Cerebellar cortex (tissue), 1 donor: ENCODE results near the gene IQCC.

Experiments
- DNase-seq: peaks from one replicate; pipeline ENCODE4 v3.0.0-alpha.2; 2015; ENCODE audit warnings: low spot score

Gene IQCC

DNA sequence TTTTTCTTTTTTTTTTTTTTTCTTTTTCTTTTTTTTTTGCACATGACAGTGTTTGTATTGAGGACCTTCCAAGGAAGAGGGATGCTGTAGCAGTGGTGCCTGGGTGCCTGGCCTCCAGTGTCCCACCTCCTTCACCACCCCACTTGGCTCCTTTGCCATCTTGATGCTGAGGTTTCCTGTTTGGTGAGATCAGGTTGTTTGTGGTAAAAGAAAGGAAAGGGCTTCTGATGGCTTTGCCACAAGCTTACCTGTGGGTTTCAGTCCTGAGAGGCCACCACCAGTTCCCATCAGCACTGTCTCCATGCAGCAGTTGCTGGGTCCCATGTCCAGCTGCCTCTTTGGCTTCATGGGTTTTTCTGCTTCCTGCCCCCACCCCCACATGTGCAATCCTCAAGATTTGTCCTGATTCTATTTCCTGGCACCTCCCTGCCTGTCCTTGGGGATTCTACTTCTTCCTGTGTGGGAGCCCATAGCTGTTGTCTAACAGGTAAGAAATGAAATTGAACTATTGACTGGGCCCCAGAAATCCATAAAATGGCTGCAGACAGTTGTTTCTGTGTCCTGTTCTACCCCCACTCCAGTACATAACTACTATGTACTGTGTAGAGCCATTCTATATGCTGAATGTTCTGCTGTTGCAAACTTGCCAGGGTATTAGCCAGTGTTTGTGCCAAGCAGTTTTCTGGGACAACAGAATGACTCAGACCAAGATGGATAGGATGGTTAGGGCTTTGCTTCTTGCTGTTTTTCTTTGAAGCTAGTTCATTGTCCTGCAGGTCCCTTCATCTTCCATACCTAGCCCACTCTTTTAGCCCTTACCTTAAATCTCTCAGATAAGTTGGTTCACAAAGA, 9.3 kb upstream of the IQCC start:
- DNase-seq = no peak

DNA sequence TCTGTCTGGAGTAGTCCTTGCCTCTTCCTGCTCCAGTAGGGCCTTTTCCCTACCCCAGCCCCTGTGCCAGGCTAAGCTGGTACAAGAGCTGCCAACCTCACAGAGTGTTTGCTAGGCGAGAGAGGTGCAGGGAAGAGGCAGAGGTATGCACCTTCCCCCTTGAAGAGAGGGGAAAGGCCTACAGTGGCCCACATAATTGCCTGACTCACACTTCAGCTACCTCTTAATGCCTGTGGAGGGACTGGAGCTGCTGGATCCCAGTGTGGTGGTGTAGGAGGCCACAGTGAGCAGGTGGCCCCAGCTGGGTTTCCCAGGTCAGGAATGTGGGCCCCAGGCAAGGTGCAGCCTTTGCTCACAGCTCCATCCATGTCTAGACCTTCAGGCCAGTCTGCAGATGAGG, 8.4 kb upstream of the IQCC start:
- no peak for DNase-seq

DNA sequence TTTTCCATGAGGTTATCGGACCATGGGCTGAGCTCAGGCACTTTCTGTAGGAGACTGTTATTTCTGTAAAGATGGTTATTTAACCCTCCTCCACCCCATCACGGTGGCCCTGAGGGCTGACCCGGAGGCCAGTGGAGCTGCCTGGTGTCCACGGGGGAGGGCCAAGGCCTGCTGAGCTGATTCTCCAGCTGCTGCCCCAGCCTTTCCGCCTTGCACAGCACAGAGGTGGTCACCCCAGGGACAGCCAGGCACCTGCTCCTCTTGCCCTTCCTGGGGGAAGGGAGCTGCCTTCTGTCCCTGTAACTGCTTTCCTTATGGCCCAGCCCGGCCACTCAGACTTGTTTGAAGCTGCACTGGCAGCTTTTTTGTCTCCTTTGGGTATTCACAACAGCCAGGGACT, 7.6 kb upstream of the IQCC start:
- DNase-seq = no peak

- no peak for DNase-seq
Observed at GRCh38 chr1:32198237-32199042, 7.0 kb upstream of the IQCC start.

GRCh38 chr1:32199043-32199716, 6.3 kb upstream of the IQCC start:
- DNase-seq = no peak

- DNase-seq = peak; percentile 94
Observed at GRCh38 chr1:32199717-32200072, 5.8 kb upstream of the IQCC start.

GRCh38 chr1:32200226-32201010, 5.1 kb upstream of the IQCC start, which contains the start of gene CCDC28B:
Gene CCDC28B (plus strand): TSS chr1:32200595. CDS start chr1:32201936, 1,341 bp downstream.
- DNase-seq = peak; percentile 88

GRCh38 chr1:32201011-32201855, 4.2 kb upstream of the IQCC start:
- peak; percentile 76 for DNase-seq

GRCh38 chr1:32204943-32205361, 519 bp upstream of the IQCC start:
- no peak for DNase-seq

- no peak for DNase-seq
Observed at GRCh38 chr1:32208469-32208868, 3.0 kb downstream of the IQCC start.

GRCh38 chr1:32208891-32209328, 3.4 kb downstream of the IQCC start, which contains the start of gene DCDC2B:
Gene DCDC2B (plus strand): TSS chr1:32209089. CDS start chr1:32209094, 5 bp downstream.
- peak; percentile 54 for DNase-seq

DNA sequence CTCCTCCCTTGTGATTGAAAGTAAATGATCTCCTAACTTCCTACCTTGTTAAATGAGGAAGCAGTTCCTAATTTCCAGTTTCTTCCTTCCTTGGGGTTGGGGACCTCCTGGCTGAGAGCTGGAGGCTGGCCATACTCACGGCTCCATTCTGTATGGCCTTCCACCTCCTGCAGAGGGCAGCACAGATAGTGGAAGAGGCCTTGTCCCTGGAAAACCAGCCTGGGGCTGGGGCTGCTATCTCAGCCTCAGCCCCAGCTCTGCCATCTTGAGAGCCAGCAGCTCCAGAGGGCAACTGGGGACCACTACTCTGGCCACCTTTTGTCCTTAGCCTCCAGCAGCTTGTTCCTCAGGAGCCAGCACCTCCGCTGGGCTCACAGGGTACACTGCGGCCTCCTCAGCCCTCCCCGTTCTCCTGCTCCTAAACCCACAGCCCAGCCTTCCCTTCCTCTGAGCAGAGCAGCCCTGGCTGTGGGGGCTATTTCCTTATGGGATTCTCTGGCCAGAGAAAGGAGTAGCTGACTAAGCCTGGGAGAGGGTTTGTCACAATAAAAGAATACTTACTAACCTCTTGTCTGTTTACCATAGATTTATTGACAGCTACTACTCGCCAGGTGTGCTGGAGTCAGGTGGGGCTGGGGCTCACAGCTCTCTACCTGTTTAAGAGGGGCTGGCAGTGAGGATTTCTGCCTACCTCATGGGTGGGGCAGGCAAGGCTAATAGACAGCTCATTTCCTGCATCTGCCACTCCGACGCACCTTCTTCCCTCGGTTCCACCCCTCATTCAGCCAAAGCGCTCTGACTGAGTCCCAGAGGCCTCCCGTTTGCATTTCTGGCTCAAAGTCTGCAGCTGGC, 10.4 kb downstream of the IQCC start:
- DNase-seq = peak; percentile 64

- DNase-seq = no peak
Observed at GRCh38 chr1:32216566-32216965, 11.1 kb downstream of the IQCC start.

GRCh38 chr1:32219022-32219421, 13.6 kb downstream of the IQCC start:
- no peak for DNase-seq

DNA sequence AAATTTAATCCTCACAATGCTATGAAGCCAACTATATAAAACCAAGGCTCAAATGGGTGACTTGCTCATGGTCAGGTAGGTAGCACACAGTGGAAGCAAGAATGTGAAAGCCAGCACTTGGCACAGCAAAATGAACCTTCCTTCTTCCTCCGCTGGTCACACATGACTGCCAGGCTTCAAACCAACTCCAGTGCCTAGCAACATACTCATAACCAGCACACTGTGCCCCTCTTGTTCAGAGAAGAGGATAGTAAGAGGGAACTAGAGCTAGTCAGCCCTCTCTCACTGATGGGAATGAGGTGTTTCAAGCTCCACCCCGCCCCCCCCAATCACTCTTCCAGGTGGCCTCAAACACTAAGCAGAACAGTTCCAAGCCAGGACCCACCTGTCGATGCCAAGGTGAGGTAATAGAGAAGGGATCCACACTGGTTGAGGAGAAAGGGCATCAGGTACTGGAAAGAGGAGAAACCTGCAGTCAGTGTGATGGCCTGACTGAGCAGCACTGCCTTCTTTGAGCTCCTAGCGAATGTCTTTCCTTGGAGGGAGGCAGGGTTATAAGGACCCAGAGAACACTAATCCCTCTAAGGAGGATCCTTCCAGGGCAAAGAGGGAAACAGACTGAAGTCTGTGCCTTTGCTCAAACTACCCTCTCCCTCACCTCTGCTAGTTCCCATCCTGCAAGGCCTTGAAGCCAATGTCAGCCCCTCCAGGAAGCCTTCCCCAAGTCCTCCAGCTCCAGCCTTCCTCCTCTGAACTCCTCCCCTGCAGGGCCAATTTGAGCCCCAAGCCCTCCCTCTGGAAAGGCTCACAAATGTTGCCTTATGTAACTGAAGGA, 15.5 kb downstream of the IQCC start:
- DNase-seq = no peak

GRCh38 chr1:32221581-32221979, 16.1 kb downstream of the IQCC start:
- DNase-seq = no peak

- peak; percentile 97 for DNase-seq
Observed at GRCh38 chr1:32221980-32222755, 16.7 kb downstream of the IQCC start, which contains the start of the genes EIF3I and TMEM234. Gene EIF3I (plus strand): TSS chr1:32222407. CDS start chr1:32222442, 35 bp downstream. Gene TMEM234 (minus strand): TSS chr1:32222353. CDS start chr1:32222322, 31 bp downstream.

GRCh38 chr1:32223683-32224082, 18.2 kb downstream of the IQCC start:
- no peak for DNase-seq
